Type B pancreatic cell (in vitro differentiated cells): ENCODE measurements around the gene NIPAL3. TPM values are rescaled to one million over a fixed set of nuclear protein-coding genes. Genes with fewer than 3 reads are reported as not detected.
A peak's percentile ranks its signal among the peaks of the same experiment; 100 is the strongest.

Source experiments
- DNase-seq: peaks from one replicate; pipeline ENCODE4 v3.0.0; 2021; ENCODE audit warnings: mixed read lengths; ENCODE audit not compliant: unreplicated experiment; ENCODE audit errors: extremely low spot score
- H3K27ac Mint-ChIP-seq: 2 replicates; pipeline ENCODE4 v1.8.0; 2021; ENCODE audit warnings: mild to moderate bottlenecking, mixed read lengths
- H3K27me3 Mint-ChIP-seq: 2 replicates; pipeline ENCODE4 v1.8.0; 2021; ENCODE audit warnings: mixed read lengths
- H3K36me3 Mint-ChIP-seq: 2 replicates; pipeline ENCODE4 v1.8.0; 2021; ENCODE audit warnings: mixed read lengths
- H3K4me1 Mint-ChIP-seq: one replicate; pipeline ENCODE4 v1.8.0; 2021; ENCODE audit warnings: mixed read lengths; ENCODE audit not compliant: unreplicated experiment
- H3K4me3 Mint-ChIP-seq: 2 replicates; pipeline ENCODE4 v1.8.0; 2021; ENCODE audit warnings: mild to moderate bottlenecking, mixed read lengths
- H3K9me3 Mint-ChIP-seq: 2 replicates; pipeline ENCODE4 v1.8.0; 2021; ENCODE audit warnings: mixed read lengths
- CTCF ChIP-seq: fragments of 200-600 bp; sonication (generic); conservative IDR thresholded peaks from 2 replicates; pipeline ENCODE4 v1.5.0; 2021; ENCODE audit warnings: antibody characterized with exemption, mild to moderate bottlenecking
- total RNA-seq: library from RNA; stranded (reverse); gene quantifications from 2 replicates; pipeline ENCODE4 v1.2.1, GENCODE V29; 2021; ENCODE audit warnings: low replicate concordance

Gene NIPAL3
- total RNA-seq, 1 donor from 2014 or later: 17.5 TPM

GRCh38 chr1:24472527-24473251, 57.1 kb downstream of the NIPAL3 start:
- H3K27me3 Mint-ChIP-seq: no peaks in the 10 kb centered on the region
- H3K4me3 Mint-ChIP-seq: no peak overlapping the region
- TF ChIP-seq CTCF: no peak
- peak overlapping the region; percentile 41 for H3K27ac Mint-ChIP-seq
- H3K9me3 Mint-ChIP-seq: no peaks in the 10 kb centered on the region
- H3K36me3 Mint-ChIP-seq: peaks cover 8% of the 10 kb centered on the region
- H3K4me1 Mint-ChIP-seq: peaks cover 15% of the 10 kb centered on the region
- no peak for DNase-seq

GRCh38 chr1:24474193-24474592, 58.6 kb downstream of the NIPAL3 start:
- H3K36me3 Mint-ChIP-seq: peaks cover 4% of the 10 kb centered on the region
- no peak overlapping the region for H3K4me3 Mint-ChIP-seq

GRCh38 chr1:24475700-24476099, 60.1 kb downstream of the NIPAL3 start:
- TF ChIP-seq CTCF: no peak
- H3K27ac Mint-ChIP-seq: no peak overlapping the region
- no peak overlapping the region for H3K4me3 Mint-ChIP-seq
- H3K36me3 Mint-ChIP-seq: no peaks in the 10 kb centered on the region
- H3K27me3 Mint-ChIP-seq: no peaks in the 10 kb centered on the region
- DNase-seq: no peak
- no peaks in the 10 kb centered on the region for H3K9me3 Mint-ChIP-seq
- peaks cover 7% of the 10 kb centered on the region for H3K4me1 Mint-ChIP-seq

More at GRCh38 chr1:24474193-24474592, 58.6 kb downstream of the NIPAL3 start:
- no peak overlapping the region for H3K27ac Mint-ChIP-seq
- no peak for TF ChIP-seq CTCF
- no peaks in the 10 kb centered on the region for H3K9me3 Mint-ChIP-seq
- no peaks in the 10 kb centered on the region for H3K27me3 Mint-ChIP-seq
- peaks cover 7% of the 10 kb centered on the region for H3K4me1 Mint-ChIP-seq
- no peak for DNase-seq

GRCh38 chr1:24476571-24476970, 61.0 kb downstream of the NIPAL3 start:
- Mint-ChIP-seq H3K27me3 (no peaks in the 10 kb centered on the region), H3K4me3 (no peak overlapping the region)

GRCh38 chr1:24477309-24477708, 61.7 kb downstream of the NIPAL3 start:
- no peaks in the 10 kb centered on the region for H3K27me3 Mint-ChIP-seq
- no peak for TF ChIP-seq CTCF
- H3K4me1 Mint-ChIP-seq: peaks cover 16% of the 10 kb centered on the region
- H3K9me3 Mint-ChIP-seq: no peaks in the 10 kb centered on the region
- DNase-seq: no peak
- H3K4me3 Mint-ChIP-seq: no peak overlapping the region
- H3K36me3 Mint-ChIP-seq: no peaks in the 10 kb centered on the region
- no peak overlapping the region for H3K27ac Mint-ChIP-seq

More at GRCh38 chr1:24476571-24476970, 61.0 kb downstream of the NIPAL3 start:
- H3K9me3 Mint-ChIP-seq: no peaks in the 10 kb centered on the region
- H3K36me3 Mint-ChIP-seq: no peaks in the 10 kb centered on the region
- no peak for DNase-seq
- peaks cover 15% of the 10 kb centered on the region for H3K4me1 Mint-ChIP-seq
- no peak for TF ChIP-seq CTCF
- no peak overlapping the region for H3K27ac Mint-ChIP-seq
